Naive thymus-derived CD8-positive, alpha-beta T cell (primary cell): ENCODE data around the gene ATAD3C. TPM values are rescaled to one million over a fixed set of nuclear protein-coding genes. Genes with fewer than 3 reads are reported as not detected.
"Not testable (repeated sequence)": the region's sequence is repeated elsewhere in the genome, so short reads cannot be mapped to it uniquely, and the experiment has no call there.

Experiments used
- ATAC-seq, 2 donors: fragments of 150-1000 bp; cut with Tn5 transposase in 1 of 2; sonication (Bioruptor Pico), chemical (Tn5 transposase) in 1 of 2; 1 replicate in 1 of 2; 2 replicates in 1 of 2; pipeline ENCODE4 v1.10.0; 2021; ENCODE audit warnings: mild to moderate bottlenecking in 2 of 2, moderate library complexity in 2 of 2
- POLR2A ChIA-PET: fragments of 350-600 bp; sonication (Branson Sonifier 250); formaldehyde crosslinking; loops from one replicate; lab custom pipeline; 2021; ENCODE audit warnings: antibody characterized with exemption; lab: Charles Lee
- DNase-seq, 10 donors: peaks; one replicate each; pipeline versions ENCODE4 v3.0.0 to v3.0.0-alpha.2; 2020 to 2022
- H3K27ac Mint-ChIP-seq, 10 donors: one replicate each; pipeline ENCODE4 v1.8.0; 2020 to 2022; ENCODE audit warnings: mild to moderate bottlenecking in 10 of 10, mixed read lengths in 10 of 10, moderate library complexity in 4 of 10, inconsistent platforms in 1 of 10
- H3K27me3 Mint-ChIP-seq, 5 donors: one replicate each; pipeline ENCODE4 v1.8.0; 2021 to 2022; ENCODE audit warnings: mixed read lengths in 5 of 5
- H3K36me3 Mint-ChIP-seq, 3 donors: one replicate each; pipeline ENCODE4 v1.8.0; 2020 to 2022; ENCODE audit warnings: mixed read lengths in 3 of 3, mild to moderate bottlenecking in 2 of 3, inconsistent platforms in 1 of 3
- H3K4me1 Mint-ChIP-seq, 4 donors: one replicate each; pipeline ENCODE4 v1.8.0; 2021 to 2022; ENCODE audit warnings: mixed read lengths in 4 of 4
- H3K4me3 Mint-ChIP-seq, 10 donors: one replicate each; pipeline ENCODE4 v1.8.0; 2020 to 2022; ENCODE audit warnings: mild to moderate bottlenecking in 10 of 10, mixed read lengths in 10 of 10, moderate library complexity in 6 of 10, inconsistent platforms in 1 of 10
- H3K9me3 Mint-ChIP-seq, 9 donors: one replicate each; pipeline ENCODE4 v1.8.0; 2020 to 2022; ENCODE audit warnings: mixed read lengths in 9 of 9, mild to moderate bottlenecking in 3 of 9, inconsistent platforms in 1 of 9, moderate library complexity in 1 of 9
- polyA plus RNA-seq, 3 donors: library from polyadenylated mRNA; unstranded; fragments of 300-500 nt; fragmentation: Illumina TruSeq; gene quantifications; one replicate each; pipeline ENCODE4 v1.2.3, GENCODE V29; 2021
- total RNA-seq, 8 experiments: library from RNA in 2 of 8; stranded (reverse) in 2 of 8; gene quantifications; one replicate each; pipeline ENCODE4 v1.2.3 and lab custom pipeline; 2021 to 2026

Gene ATAD3C
- total and polyA plus RNA-seq, 5 experiments from 2014 or later: 0.04 to 3.1 (median 0.70) TPM

GRCh38 chr1:1472053-1472876, 22.8 kb downstream of the ATAD3C start:
- Mint-ChIP-seq H3K27ac (peak overlapping the region; percentile 13 to 88 (median 76)), H3K4me1 (peaks cover 10 to 34% (median 30%) of the 10 kb centered on the region in 4 donors), H3K4me3 (peak overlapping the region; percentile 67 to 84 (median 75))
- H3K9me3 Mint-ChIP-seq, H3K36me3 Mint-ChIP-seq, H3K27me3 Mint-ChIP-seq: not testable (repeated sequence)
- ATAC-seq (peak; percentile 41 to 46), DNase-seq (peak in 6 of 10 donors; percentile 6 to 39 (median 30))
- POLR2A ChIA-PET: interaction anchor here (0.7 kb wide), 1 partner anchor 86 kb away, joined by 7 read pairs; no protein-coding TSS in a partner anchor

DNA sequence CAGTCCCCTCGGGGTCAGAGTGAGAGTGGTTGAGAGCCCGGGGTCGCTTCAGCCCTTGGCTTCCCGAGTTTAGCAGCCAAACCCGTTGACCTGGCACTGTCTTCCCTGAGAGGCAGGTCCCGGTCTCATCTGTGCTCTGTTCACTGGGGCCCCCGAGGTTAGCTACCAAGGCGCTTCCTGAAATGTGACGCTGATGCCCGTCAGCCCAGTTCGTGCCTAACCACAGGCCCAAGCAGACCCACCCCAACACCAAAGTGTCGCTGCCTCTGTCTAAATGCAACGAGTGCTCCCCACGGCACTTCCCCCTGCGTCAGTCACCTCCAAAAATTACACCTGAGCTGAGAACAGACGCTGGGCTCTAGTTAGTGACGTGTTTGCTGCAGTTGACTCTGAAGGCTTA, 26.5 kb downstream of the ATAD3C start:
- H3K9me3 Mint-ChIP-seq, H3K27me3 Mint-ChIP-seq, ATAC-seq, DNase-seq, H3K4me3 Mint-ChIP-seq: not testable (repeated sequence)
- POLR2A ChIA-PET: interaction anchor here (0.7 kb wide), 2 partner anchors 139 to 422 kb away, joined by 3 to 7 read pairs; no protein-coding TSS in a partner anchor
- Mint-ChIP-seq H3K4me1 (peaks cover 12 to 31% (median 24%) of the 10 kb centered on the region in 4 donors), H3K27ac (peak overlapping the region in 1 of 10 donors; percentile 61), H3K36me3 (peaks cover 0 to 30% (median 7%) of the 10 kb centered on the region in 3 donors)

DNA sequence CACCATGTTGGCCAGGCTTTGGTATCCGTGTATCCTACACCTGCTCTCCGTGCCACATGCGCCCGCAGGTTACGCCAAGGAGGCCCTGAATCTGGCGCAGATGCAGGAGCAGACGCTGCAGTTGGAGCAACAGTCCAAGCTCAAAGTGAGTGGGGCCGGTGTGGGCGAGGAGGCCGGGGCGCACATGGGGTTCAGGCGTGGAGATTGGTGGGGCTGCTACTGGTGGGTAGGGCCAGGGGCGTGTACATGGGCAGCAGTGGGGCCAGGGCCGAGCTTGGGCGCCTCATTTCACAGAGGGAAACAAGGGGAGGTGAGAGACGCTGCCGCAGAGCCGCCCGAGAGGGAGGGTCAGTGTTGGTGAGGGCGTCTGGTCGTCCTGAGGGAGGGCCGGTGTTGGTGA, 27.7 kb downstream of the ATAD3C start:
- no peak overlapping the region for H3K27ac Mint-ChIP-seq
- DNase-seq (no peak), ATAC-seq (no peak)
- H3K27me3 Mint-ChIP-seq: no peaks in the 10 kb centered on the region
- peaks cover 0 to 35% (median 7%) of the 10 kb centered on the region in 3 donors for H3K36me3 Mint-ChIP-seq
- peaks cover 10 to 29% (median 21%) of the 10 kb centered on the region in 4 donors for H3K4me1 Mint-ChIP-seq
- no peaks in the 10 kb centered on the region for H3K9me3 Mint-ChIP-seq
- no peak overlapping the region for H3K4me3 Mint-ChIP-seq
- POLR2A ChIA-PET: no interaction called here

DNA sequence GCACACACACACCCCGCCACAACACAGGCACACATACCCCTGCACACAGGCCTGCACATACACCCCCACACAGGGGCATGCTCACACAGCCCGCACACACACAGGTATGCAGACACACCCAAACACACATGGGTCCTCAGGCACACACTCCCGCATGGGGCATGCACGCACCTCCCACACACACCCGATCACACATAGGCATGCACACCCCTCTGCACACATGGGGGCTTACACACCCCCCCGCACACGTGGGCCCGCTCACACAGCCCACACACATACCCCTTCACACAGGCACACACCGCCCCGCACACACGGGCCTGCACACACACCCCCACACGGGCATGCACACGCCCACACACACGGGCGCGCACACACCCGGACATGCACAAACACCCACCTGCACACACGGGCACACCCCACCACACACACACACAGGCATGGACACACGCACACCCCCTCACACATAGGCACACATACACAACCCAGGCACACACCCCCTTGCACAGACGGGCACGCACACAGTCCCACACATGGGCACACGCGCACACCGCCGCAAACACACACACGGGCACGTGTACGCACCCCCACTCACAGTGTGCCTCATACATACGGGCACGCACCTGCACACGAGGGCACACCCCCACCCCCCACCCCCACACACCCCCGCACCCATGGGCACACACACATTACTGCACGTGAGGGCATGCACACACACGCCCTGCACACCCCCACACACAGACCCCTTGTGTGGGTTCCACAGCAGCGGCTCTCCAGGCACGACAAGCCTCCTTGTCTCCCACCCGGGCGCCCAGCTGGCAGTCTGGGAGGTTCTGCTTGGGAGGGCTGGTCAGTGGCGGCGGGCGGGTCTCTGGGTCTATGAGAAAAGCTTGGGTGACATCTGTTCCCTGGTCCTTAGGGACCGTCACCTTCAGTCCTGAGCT, 30.3 kb downstream of the ATAD3C start:
- no peak overlapping the region for H3K4me3 Mint-ChIP-seq
- DNase-seq: no peak
- peak overlapping the region in 2 of 10 donors; percentile 67 to 91 for H3K27ac Mint-ChIP-seq
- no peaks in the 10 kb centered on the region for H3K9me3 Mint-ChIP-seq
- POLR2A ChIA-PET: no interaction called here
- ATAC-seq: no peak
- peaks cover 0 to 13% (median 10%) of the 10 kb centered on the region in 4 donors for H3K4me1 Mint-ChIP-seq
- peaks cover 0 to 56% (median 7%) of the 10 kb centered on the region in 3 donors for H3K36me3 Mint-ChIP-seq
- H3K27me3 Mint-ChIP-seq: no peaks in the 10 kb centered on the region

DNA sequence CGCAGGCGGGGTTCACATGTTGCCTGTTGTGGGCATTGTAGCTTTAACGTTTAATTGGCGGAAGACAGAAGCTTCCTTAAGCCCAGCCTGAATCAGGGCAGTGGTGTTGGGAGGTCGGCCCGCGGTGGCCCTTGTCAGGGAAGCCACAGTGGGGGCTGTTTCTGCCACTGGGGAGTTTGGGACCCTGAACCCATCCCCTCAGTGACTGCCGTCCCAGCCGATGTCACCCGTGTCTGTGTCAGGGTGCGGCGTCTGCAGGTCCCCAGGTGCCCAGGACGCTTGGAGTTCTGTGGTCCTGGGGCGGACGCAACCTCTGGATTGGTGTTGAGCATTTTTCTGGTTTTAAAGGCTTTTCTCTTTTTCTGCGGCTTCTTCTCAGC, 31.0 kb downstream of the ATAD3C start:
- H3K9me3 Mint-ChIP-seq, H3K4me3 Mint-ChIP-seq, DNase-seq, H3K27me3 Mint-ChIP-seq, ATAC-seq, POLR2A ChIA-PET, H3K27ac Mint-ChIP-seq: not testable (repeated sequence)
- peaks cover 0 to 13% (median 9%) of the 10 kb centered on the region in 4 donors for H3K4me1 Mint-ChIP-seq
- H3K36me3 Mint-ChIP-seq: peaks cover 0 to 56% (median 7%) of the 10 kb centered on the region in 3 donors

DNA sequence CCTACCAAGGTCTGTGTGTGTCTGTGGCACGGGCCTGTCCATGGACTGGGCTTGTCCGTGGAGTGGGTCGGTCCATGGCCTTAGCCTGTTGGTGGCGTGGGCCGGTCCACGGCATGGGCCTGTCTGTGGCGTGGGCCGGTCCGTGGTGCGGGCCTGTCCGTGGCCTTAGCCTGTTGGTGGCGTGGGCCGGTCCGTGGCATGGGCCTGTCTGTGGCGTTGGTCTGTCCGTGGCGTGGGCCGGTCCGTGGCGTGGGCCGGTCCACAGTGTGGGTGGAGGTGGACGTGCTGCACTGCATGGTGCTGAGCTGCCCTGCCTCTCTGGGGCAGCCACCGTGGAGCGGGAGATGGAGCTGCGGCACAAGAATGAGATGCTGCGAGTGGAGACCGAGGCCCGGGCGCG, 32.3 kb downstream of the ATAD3C start:
- POLR2A ChIA-PET, ATAC-seq: not testable (repeated sequence)

GRCh38 chr1:1482856-1483255, 33.4 kb downstream of the ATAD3C start:
- Mint-ChIP-seq H3K4me1 (peaks cover 0 to 10% (median 8%) of the 10 kb centered on the region in 4 donors), H3K4me3 (no peak overlapping the region), H3K36me3 (peaks cover 0 to 46% (median 7%) of the 10 kb centered on the region in 3 donors), H3K9me3 (no peaks in the 10 kb centered on the region), H3K27ac (no peak overlapping the region), H3K27me3 (no peaks in the 10 kb centered on the region)
- DNase-seq (no peak), ATAC-seq (no peak)
- POLR2A ChIA-PET: no interaction called here

More for the DNA sequence above, 32.3 kb downstream of the ATAD3C start:
- H3K4me3 Mint-ChIP-seq, DNase-seq, H3K9me3 Mint-ChIP-seq, H3K27ac Mint-ChIP-seq, H3K27me3 Mint-ChIP-seq: not testable (repeated sequence)
- Mint-ChIP-seq H3K4me1 (peaks cover 0 to 10% (median 8%) of the 10 kb centered on the region in 4 donors), H3K36me3 (peaks cover 0 to 51% (median 7%) of the 10 kb centered on the region in 3 donors)

DNA sequence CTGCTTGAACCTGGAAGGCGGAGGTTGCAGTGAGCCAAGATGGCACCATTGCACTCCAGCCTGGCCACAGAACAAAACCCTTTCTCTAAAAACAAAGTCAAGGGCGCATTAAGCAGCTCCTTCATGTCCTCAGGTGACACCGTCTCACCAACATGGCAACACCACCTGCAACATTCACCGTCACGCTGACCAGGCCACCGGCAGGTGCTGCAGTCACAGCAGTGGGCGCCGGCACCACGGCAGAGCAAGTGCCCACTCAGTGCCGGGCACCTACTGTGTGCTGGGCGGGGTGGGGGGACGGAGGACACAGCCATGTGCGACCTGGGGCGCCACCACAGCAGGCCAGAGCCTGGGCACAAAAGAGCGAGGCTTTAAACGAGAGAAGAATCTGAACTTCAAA, 34.2 kb downstream of the ATAD3C start:
- Mint-ChIP-seq H3K27ac (no peak overlapping the region), H3K4me3 (no peak overlapping the region), H3K9me3 (no peaks in the 10 kb centered on the region), H3K4me1 (peaks cover 0 to 10% (median 7%) of the 10 kb centered on the region in 4 donors), H3K27me3 (no peaks in the 10 kb centered on the region), H3K36me3 (peaks cover 0 to 51% (median 10%) of the 10 kb centered on the region in 3 donors)
- POLR2A ChIA-PET: no interaction called here
- ATAC-seq (no peak), DNase-seq (no peak)

GRCh38 chr1:1484976-1485750, 35.7 kb downstream of the ATAD3C start:
- H3K36me3 Mint-ChIP-seq: peaks cover 0 to 53% (median 2%) of the 10 kb centered on the region in 3 donors
- H3K27me3 Mint-ChIP-seq, H3K4me1 Mint-ChIP-seq, ATAC-seq, H3K27ac Mint-ChIP-seq, H3K9me3 Mint-ChIP-seq, DNase-seq, H3K4me3 Mint-ChIP-seq, POLR2A ChIA-PET: not testable (repeated sequence)

- ATAC-seq, H3K27ac Mint-ChIP-seq, H3K27me3 Mint-ChIP-seq, H3K9me3 Mint-ChIP-seq, H3K4me1 Mint-ChIP-seq, POLR2A ChIA-PET, DNase-seq, H3K4me3 Mint-ChIP-seq: not testable (repeated sequence)
- peaks cover 0 to 54% (median 3%) of the 10 kb centered on the region in 3 donors for H3K36me3 Mint-ChIP-seq
Measured at GRCh38 chr1:1485755-1486317, 36.3 kb downstream of the ATAD3C start.

- Mint-ChIP-seq H3K27ac (peak overlapping the region in 1 of 10 donors; percentile 34), H3K36me3 (peaks cover 0 to 59% (median 18%) of the 10 kb centered on the region in 3 donors)
Measured at GRCh38 chr1:1487701-1488100, 38.2 kb downstream of the ATAD3C start.

More at GRCh38 chr1:1487701-1488100, 38.2 kb downstream of the ATAD3C start:
- POLR2A ChIA-PET: no interaction called here
- DNase-seq (no peak), ATAC-seq (no peak)
- Mint-ChIP-seq H3K27me3 (no peaks in the 10 kb centered on the region), H3K9me3 (peaks cover 0 to 2% (median 0%) of the 10 kb centered on the region in 9 donors), H3K4me3 (no peak overlapping the region), H3K4me1 (no peaks in the 10 kb centered on the region)
